Measurements from ENCODE around the gene LMLN.
"Not testable (repeated sequence)": the region's sequence is repeated elsewhere in the genome, so short reads cannot be mapped to it uniquely, and the experiment has no call there.

LMLN gene

GRCh38 chr3:198046120-198046857 is 86.3 kb downstream of the LMLN start:
- no peaks in the 10 kb centered on the region for H3K36me3 ChIP-seq (ENCODE audit: control insufficient read depth in 1 of 2, insufficient read depth in 2 of 2, low read length in 2 of 2)
- no peak overlapping the region for H3K4me3 ChIP-seq (ENCODE audit: low read depth in 1 of 2, low read length in 2 of 2)
- no peak overlapping the region for H3K9ac ChIP-seq (ENCODE audit: low read depth in 1 of 2, low read length in 2 of 2)
- no peaks in the 10 kb centered on the region for H3K9me3 ChIP-seq (ENCODE audit: control insufficient read depth in 1 of 2, low read length in 2 of 2)
- no peaks in the 10 kb centered on the region for H3K4me1 ChIP-seq (ENCODE audit: control insufficient read depth in 1 of 2, insufficient read depth in 2 of 2, low read length in 2 of 2)
- H3K27ac ChIP-seq (ENCODE audit: low read depth, low read length): no peak overlapping the region
- no peaks in the 10 kb centered on the region for H3K27me3 ChIP-seq (ENCODE audit: control insufficient read depth in 1 of 2, insufficient read depth in 2 of 2, low read length in 2 of 2)

DNA sequence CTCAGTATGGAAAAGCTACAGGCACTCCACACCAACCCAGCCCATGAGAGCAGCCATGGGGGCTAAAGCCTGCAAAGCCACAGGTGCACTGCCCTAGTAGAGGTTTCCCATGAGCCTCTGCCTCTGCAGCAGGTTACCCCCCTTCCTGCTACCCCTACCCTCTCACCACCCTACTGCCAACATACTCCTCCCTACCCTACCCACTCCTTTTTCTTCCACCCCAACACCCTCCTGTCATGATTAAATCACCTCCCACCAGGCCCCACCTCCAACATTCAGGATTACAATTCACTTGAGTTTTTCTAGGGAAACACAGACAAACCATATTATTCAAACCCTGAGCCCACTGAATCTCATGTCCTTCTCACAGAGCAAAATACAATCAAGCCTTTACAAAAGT is 88.4 kb downstream of the LMLN start:
- H3K4me3 ChIP-seq (ENCODE audit: low read depth in 1 of 2, low read length in 2 of 2): no peak overlapping the region
- H3K27me3 ChIP-seq (ENCODE audit: control insufficient read depth in 1 of 2, insufficient read depth in 2 of 2, low read length in 2 of 2): no peaks in the 10 kb centered on the region
- H3K36me3 ChIP-seq (ENCODE audit: control insufficient read depth in 1 of 2, insufficient read depth in 2 of 2, low read length in 2 of 2): no peaks in the 10 kb centered on the region
- no peaks in the 10 kb centered on the region for H3K4me1 ChIP-seq (ENCODE audit: control insufficient read depth in 1 of 2, insufficient read depth in 2 of 2, low read length in 2 of 2)
- H3K9me3 ChIP-seq (ENCODE audit: control insufficient read depth in 1 of 2, low read length in 2 of 2): no peaks in the 10 kb centered on the region
- no peak overlapping the region for H3K9ac ChIP-seq (ENCODE audit: low read depth in 1 of 2, low read length in 2 of 2)
- no peak overlapping the region for H3K27ac ChIP-seq (ENCODE audit: low read depth, low read length)

GRCh38 chr3:198051836-198052235 is 91.8 kb downstream of the LMLN start:
- H3K27me3 ChIP-seq (ENCODE audit: control insufficient read depth in 1 of 2, insufficient read depth in 2 of 2, low read length in 2 of 2): no peaks in the 10 kb centered on the region
- no peak overlapping the region for H3K9ac ChIP-seq (ENCODE audit: low read depth in 1 of 2, low read length in 2 of 2)
- H3K36me3 ChIP-seq (ENCODE audit: control insufficient read depth in 1 of 2, insufficient read depth in 2 of 2, low read length in 2 of 2): no peaks in the 10 kb centered on the region

DNA sequence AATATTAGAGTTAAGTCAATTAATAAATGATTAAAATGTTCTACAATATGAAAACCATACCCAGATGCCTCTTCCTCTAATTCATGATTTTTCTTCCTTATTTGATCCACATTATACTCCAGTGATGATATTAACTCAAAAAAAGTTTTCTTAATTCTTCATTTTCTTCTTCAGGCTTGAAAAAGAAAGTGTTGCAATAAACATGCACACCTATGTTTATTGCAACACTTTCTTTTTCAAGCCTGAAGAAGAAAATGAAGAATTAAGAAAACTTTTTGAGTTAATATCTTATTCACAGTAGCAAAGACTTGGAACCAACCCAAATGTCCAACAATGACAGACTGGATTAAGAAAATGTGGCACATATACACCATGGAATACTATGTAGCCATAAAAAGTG is 93.4 kb downstream of the LMLN start:
- not testable (repeated sequence) for H3K36me3 ChIP-seq (ENCODE audit: control insufficient read depth in 1 of 2, insufficient read depth in 2 of 2, low read length in 2 of 2); H3K9ac ChIP-seq (ENCODE audit: low read depth in 1 of 2, low read length in 2 of 2); H3K27ac ChIP-seq (ENCODE audit: low read depth, low read length); H3K4me3 ChIP-seq (ENCODE audit: low read depth in 1 of 2, low read length in 2 of 2); H3K27me3 ChIP-seq (ENCODE audit: control insufficient read depth in 1 of 2, insufficient read depth in 2 of 2, low read length in 2 of 2); H3K4me1 ChIP-seq (ENCODE audit: control insufficient read depth in 1 of 2, insufficient read depth in 2 of 2, low read length in 2 of 2); H3K9me3 ChIP-seq (ENCODE audit: control insufficient read depth in 1 of 2, low read length in 2 of 2)

More at GRCh38 chr3:198051836-198052235, 91.8 kb downstream of the LMLN start:
- Histone ChIP-seq H3K9me3 (ENCODE audit: control insufficient read depth in 1 of 2, low read length in 2 of 2) (no peaks in the 10 kb centered on the region), H3K4me1 (ENCODE audit: control insufficient read depth in 1 of 2, insufficient read depth in 2 of 2, low read length in 2 of 2) (no peaks in the 10 kb centered on the region), H3K27ac (ENCODE audit: low read depth, low read length) (no peak overlapping the region), H3K4me3 (ENCODE audit: low read depth in 1 of 2, low read length in 2 of 2) (no peak overlapping the region)

GRCh38 chr3:198061119-198062067 is 101.4 kb downstream of the LMLN start:
- Histone ChIP-seq H3K27ac (ENCODE audit: low read depth, low read length) (no peak overlapping the region), H3K27me3 (ENCODE audit: control insufficient read depth in 1 of 2, insufficient read depth in 2 of 2, low read length in 2 of 2) (peaks cover 0 to 13% of the 10 kb centered on the region in 2 donors), H3K36me3 (ENCODE audit: control insufficient read depth in 1 of 2, insufficient read depth in 2 of 2, low read length in 2 of 2) (no peaks in the 10 kb centered on the region), H3K4me3 (ENCODE audit: low read depth in 1 of 2, low read length in 2 of 2) (no peak overlapping the region), H3K9ac (ENCODE audit: low read depth in 1 of 2, low read length in 2 of 2) (no peak overlapping the region), H3K4me1 (ENCODE audit: control insufficient read depth in 1 of 2, insufficient read depth in 2 of 2, low read length in 2 of 2) (no peaks in the 10 kb centered on the region), H3K9me3 (ENCODE audit: control insufficient read depth in 1 of 2, low read length in 2 of 2) (no peaks in the 10 kb centered on the region)

DNA sequence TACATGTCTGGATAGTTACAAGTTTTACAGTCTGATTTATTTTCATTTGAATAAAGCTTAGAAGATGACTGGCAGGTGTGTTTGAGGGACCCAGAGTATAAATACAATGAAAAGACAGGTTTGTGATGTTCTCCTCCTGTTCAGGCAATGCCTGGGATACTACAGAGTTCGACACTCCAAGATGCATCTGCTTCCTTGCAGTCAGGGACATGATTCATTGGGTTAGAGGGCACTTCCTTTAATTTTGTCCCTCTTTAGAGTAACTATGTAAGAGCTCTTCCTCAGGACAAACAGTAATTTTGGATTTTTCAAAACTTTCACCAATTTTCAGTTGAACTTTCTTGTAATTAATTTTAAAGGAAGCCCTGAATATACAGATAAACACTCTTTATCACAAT is 102.0 kb downstream of the LMLN start:
- Histone ChIP-seq H3K27me3 (ENCODE audit: control insufficient read depth in 1 of 2, insufficient read depth in 2 of 2, low read length in 2 of 2) (peaks cover 0 to 13% of the 10 kb centered on the region in 2 donors), H3K36me3 (ENCODE audit: control insufficient read depth in 1 of 2, insufficient read depth in 2 of 2, low read length in 2 of 2) (no peaks in the 10 kb centered on the region), H3K27ac (ENCODE audit: low read depth, low read length) (no peak overlapping the region), H3K4me3 (ENCODE audit: low read depth in 1 of 2, low read length in 2 of 2) (no peak overlapping the region), H3K4me1 (ENCODE audit: control insufficient read depth in 1 of 2, insufficient read depth in 2 of 2, low read length in 2 of 2) (no peaks in the 10 kb centered on the region), H3K9ac (ENCODE audit: low read depth in 1 of 2, low read length in 2 of 2) (no peak overlapping the region), H3K9me3 (ENCODE audit: control insufficient read depth in 1 of 2, low read length in 2 of 2) (no peaks in the 10 kb centered on the region)

- H3K9me3 ChIP-seq (ENCODE audit: control insufficient read depth in 1 of 2, low read length in 2 of 2): no peaks in the 10 kb centered on the region
- no peak overlapping the region for H3K9ac ChIP-seq (ENCODE audit: low read depth in 1 of 2, low read length in 2 of 2)
- H3K4me3 ChIP-seq (ENCODE audit: low read depth in 1 of 2, low read length in 2 of 2): no peak overlapping the region
- peaks cover 0 to 13% of the 10 kb centered on the region in 2 donors for H3K27me3 ChIP-seq (ENCODE audit: control insufficient read depth in 1 of 2, insufficient read depth in 2 of 2, low read length in 2 of 2)
- no peak overlapping the region for H3K27ac ChIP-seq (ENCODE audit: low read depth, low read length)
- H3K36me3 ChIP-seq (ENCODE audit: control insufficient read depth in 1 of 2, insufficient read depth in 2 of 2, low read length in 2 of 2): no peaks in the 10 kb centered on the region
- no peaks in the 10 kb centered on the region for H3K4me1 ChIP-seq (ENCODE audit: control insufficient read depth in 1 of 2, insufficient read depth in 2 of 2, low read length in 2 of 2)
These were observed 104.4 kb downstream of the LMLN start for GRCh38 chr3:198064420-198064819.

DNA sequence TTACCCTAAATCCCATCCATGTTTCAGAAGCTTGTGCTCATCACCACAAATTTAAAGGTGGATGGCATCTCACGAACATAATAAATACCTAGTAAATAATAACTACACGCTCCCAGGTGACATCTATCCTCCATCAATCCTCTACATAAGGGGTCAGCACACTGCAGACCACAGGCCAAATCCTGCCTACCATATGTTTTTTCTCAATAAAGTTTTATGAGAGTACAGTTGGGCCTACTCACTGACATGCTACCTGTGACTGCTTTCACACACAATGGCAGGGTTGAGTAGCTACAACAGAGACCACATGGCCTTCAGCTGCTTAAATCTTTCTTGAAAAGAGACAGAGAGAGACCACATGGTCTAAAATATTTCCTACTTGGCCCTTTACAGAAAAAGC is 105.9 kb downstream of the LMLN start:
- Histone ChIP-seq H3K36me3 (ENCODE audit: control insufficient read depth in 1 of 2, insufficient read depth in 2 of 2, low read length in 2 of 2) (no peaks in the 10 kb centered on the region), H3K9ac (ENCODE audit: low read depth in 1 of 2, low read length in 2 of 2) (no peak overlapping the region), H3K9me3 (ENCODE audit: control insufficient read depth in 1 of 2, low read length in 2 of 2) (no peaks in the 10 kb centered on the region), H3K27ac (ENCODE audit: low read depth, low read length) (no peak overlapping the region), H3K4me3 (ENCODE audit: low read depth in 1 of 2, low read length in 2 of 2) (no peak overlapping the region), H3K4me1 (ENCODE audit: control insufficient read depth in 1 of 2, insufficient read depth in 2 of 2, low read length in 2 of 2) (no peaks in the 10 kb centered on the region), H3K27me3 (ENCODE audit: control insufficient read depth in 1 of 2, insufficient read depth in 2 of 2, low read length in 2 of 2) (peaks cover 0 to 13% of the 10 kb centered on the region in 2 donors)

DNA sequence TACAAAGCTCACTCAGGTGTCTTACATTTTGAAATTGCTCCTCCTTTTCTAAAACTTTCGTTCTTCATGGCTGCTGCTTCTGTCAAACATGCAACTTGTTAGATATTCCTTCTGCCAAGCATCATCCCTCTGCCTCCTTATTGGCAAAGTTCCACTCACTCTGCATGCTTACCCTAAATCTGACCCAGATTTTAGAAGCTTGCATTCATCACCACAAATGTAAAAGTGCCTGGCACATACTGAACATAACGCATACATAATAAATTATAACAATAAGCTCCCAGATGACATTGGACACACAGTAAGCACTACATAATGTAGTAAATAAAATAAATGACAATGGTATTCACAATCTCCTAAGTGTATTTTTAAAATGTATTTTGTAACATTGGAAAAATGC is 107.4 kb downstream of the LMLN start:
- Histone ChIP-seq H3K9ac (ENCODE audit: low read depth in 1 of 2, low read length in 2 of 2) (no peak overlapping the region), H3K9me3 (ENCODE audit: control insufficient read depth in 1 of 2, low read length in 2 of 2) (no peaks in the 10 kb centered on the region), H3K36me3 (ENCODE audit: control insufficient read depth in 1 of 2, insufficient read depth in 2 of 2, low read length in 2 of 2) (no peaks in the 10 kb centered on the region), H3K4me3 (ENCODE audit: low read depth in 1 of 2, low read length in 2 of 2) (no peak overlapping the region), H3K4me1 (ENCODE audit: control insufficient read depth in 1 of 2, insufficient read depth in 2 of 2, low read length in 2 of 2) (no peaks in the 10 kb centered on the region), H3K27ac (ENCODE audit: low read depth, low read length) (no peak overlapping the region), H3K27me3 (ENCODE audit: control insufficient read depth in 1 of 2, insufficient read depth in 2 of 2, low read length in 2 of 2) (peaks cover 0 to 9% of the 10 kb centered on the region in 2 donors)

DNA sequence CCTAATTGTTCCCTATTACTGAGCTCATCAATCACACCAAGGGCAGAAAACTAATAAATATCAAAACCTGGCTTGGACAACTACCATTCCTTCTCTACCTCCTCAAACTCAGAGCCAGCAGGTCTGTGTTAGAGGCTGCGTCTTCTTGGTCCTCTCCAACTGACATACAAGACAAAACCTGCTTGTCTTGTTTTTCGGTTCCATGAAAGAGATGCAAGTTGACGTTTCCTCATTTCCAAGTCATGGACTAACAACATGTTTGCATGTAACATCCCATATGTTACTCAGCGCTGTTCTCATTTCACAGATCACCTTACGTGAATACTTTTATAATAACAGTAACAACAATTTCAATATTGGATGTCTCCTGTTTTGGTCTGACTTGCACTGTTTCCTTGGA is 110.9 kb downstream of the LMLN start:
- H3K27ac ChIP-seq (ENCODE audit: low read depth, low read length): no peak overlapping the region
- peaks cover 8 to 16% of the 10 kb centered on the region in 2 donors for H3K27me3 ChIP-seq (ENCODE audit: control insufficient read depth in 1 of 2, insufficient read depth in 2 of 2, low read length in 2 of 2)
- no peaks in the 10 kb centered on the region for H3K9me3 ChIP-seq (ENCODE audit: control insufficient read depth in 1 of 2, low read length in 2 of 2)
- no peak overlapping the region for H3K4me3 ChIP-seq (ENCODE audit: low read depth in 1 of 2, low read length in 2 of 2)
- H3K4me1 ChIP-seq (ENCODE audit: control insufficient read depth in 1 of 2, insufficient read depth in 2 of 2, low read length in 2 of 2): no peaks in the 10 kb centered on the region
- H3K9ac ChIP-seq (ENCODE audit: low read depth in 1 of 2, low read length in 2 of 2): no peak overlapping the region
- no peaks in the 10 kb centered on the region for H3K36me3 ChIP-seq (ENCODE audit: control insufficient read depth in 1 of 2, insufficient read depth in 2 of 2, low read length in 2 of 2)

Data from duodenal mucosa (tissue), 2 donors.